GM19452 (cell line): ENCODE measurements around the gene RBMS1.
A peak's percentile ranks its signal among the peaks of the same experiment; 100 is the strongest.

Experiments used
- ATAC-seq: cut with Tn5 transposase; IDR thresholded peaks from one replicate; pipeline ENCODE4 v1.9.1; 2021; ENCODE audit not compliant: unreplicated experiment

Gene RBMS1

GRCh38 chr2:160310118-160310828 is 183.3 kb downstream of the RBMS1 start:
- no peak for ATAC-seq

DNA sequence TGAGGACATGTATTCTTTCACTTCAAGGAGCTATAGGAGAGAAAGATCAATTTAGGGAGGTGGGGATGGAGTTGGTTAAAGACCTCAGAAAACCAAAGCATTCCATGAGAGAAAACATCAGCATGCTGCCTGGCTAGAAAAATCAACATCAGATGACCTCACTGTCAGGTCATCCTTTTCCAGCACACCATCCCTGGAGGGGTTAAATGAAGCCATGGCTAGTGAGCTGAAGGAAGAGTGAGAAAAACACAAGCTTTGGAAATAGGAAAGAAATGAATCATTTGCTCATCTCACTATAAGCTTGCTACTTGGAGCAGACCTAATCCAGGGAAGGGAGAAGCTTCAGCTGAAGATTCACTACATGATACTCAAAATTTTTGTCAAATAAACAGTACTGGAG is 184.0 kb downstream of the RBMS1 start:
- ATAC-seq, result no peak

DNA sequence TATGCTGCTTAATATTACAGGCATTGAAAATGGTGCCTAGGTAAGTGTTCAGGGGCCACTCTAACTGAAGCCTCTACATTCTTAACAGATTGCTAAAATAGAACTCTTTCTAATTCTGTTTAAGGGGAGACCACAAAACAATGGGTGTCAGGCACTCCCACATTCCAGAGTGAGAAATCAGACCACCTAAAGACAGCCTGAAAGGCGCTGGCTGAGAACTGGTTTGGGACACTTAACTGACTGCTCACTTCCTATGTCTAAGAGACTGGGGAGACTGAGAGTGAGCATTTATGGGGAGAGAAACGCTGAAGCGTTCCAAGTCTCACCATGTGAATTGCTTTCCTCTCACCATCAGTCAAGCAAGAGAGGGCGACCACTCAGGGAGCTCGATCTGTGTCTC is 184.7 kb downstream of the RBMS1 start:
- ATAC-seq, result no peak

- no peak for ATAC-seq
These were observed 185.1 kb downstream of the RBMS1 start for GRCh38 chr2:160308476-160308875.

DNA sequence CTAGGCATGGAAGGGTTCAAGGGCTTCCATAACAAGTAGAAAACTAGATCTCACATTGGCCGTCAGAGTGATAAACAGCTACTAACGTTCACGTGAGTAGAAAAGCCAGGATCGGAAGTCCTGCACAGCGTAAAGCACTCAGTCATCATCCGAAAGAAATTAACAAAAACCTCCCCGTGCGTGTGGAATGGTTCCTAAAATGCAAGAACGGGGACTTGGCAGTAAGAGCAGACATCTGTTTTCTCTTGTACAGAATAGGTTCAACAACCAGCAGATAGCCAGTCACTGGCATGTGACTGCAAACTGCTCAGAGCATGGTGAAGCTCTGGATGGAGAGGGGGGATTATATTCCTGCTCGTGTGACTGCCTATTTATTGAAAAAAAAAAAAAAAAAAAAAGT is 186.6 kb downstream of the RBMS1 start:
- no peak for ATAC-seq

DNA sequence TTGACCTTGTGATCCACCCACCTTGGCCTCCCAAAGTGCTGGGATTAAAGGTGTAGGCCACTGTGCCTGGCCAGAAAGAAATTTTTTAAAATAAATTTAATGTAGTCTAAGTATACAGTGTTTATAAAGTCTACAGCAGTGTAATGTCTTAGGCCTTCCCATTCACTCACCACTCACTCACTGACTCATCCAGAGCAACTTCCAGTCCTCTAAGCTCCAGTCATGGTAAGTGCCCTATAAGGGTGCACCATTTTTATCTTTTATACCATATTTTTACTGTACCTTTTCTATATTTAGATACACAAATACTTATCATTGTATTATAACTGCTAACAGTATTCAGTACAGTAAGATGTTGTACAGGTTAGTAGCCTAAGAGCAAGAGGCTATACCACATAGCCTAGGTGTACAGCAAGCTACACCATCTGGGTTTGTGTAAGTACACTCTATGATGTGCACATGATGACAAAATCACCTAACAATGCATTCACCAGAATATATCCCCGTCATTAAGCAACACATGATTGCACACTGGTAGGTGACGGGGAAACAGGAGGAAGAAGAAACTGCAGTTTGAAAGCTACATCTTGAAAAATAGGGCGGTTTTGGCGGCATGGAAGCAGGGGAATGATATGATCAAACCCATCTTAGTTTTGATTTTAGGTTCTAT is 188.4 kb downstream of the RBMS1 start:
- no peak for ATAC-seq

- ATAC-seq, result no peak
These were observed 190.1 kb downstream of the RBMS1 start for GRCh38 chr2:160303527-160303926.

GRCh38 chr2:160303076-160303475 is 190.5 kb downstream of the RBMS1 start:
- no peak for ATAC-seq

- ATAC-seq, result no peak
These were observed 192.2 kb downstream of the RBMS1 start for GRCh38 chr2:160301420-160301819.

DNA sequence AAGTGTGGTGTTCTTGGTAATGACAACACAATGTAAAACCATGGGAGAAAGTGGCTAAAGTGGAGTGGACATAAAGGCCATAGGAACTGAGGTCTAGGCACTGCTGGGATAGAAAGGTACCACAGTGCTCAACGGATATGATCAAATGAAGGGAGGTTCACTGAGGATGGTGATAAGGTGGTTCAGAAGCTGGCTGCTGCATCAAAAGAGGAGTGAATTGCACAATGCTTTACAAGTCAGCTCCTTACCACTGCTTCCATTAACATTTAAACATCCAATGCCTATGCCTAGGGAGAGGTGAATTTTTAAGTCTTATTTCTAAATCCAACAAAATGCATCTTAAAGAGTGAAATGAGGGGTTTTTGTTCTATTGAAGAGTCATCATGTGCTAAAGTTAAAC is 193.4 kb downstream of the RBMS1 start:
- ATAC-seq, result no peak

- no peak for ATAC-seq
These were observed 194.1 kb downstream of the RBMS1 start for GRCh38 chr2:160299540-160299939.

DNA sequence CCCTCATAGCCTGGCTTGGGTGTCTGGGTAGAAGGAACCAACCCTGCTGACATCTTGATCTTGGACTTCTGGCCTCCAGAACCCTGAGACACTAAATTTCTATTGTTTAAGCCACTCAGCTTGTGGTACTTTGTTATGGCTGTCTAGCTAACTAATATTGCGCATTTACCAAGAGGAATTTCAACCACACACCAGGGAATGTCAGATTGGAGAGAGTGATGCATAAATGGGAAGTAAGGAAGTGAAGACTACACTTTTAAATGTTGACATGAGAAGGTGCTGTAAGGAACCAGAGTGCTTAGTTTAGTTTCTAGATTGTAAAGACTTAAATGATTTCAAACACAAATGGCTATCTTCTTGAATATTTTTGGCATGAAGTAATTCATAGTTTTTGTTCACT is 194.6 kb downstream of the RBMS1 start:
- ATAC-seq, result no peak

GRCh38 chr2:160295519-160296207 is 197.9 kb downstream of the RBMS1 start:
- no peak for ATAC-seq

- ATAC-seq, result no peak
These were observed 198.7 kb downstream of the RBMS1 start for GRCh38 chr2:160294889-160295288.

DNA sequence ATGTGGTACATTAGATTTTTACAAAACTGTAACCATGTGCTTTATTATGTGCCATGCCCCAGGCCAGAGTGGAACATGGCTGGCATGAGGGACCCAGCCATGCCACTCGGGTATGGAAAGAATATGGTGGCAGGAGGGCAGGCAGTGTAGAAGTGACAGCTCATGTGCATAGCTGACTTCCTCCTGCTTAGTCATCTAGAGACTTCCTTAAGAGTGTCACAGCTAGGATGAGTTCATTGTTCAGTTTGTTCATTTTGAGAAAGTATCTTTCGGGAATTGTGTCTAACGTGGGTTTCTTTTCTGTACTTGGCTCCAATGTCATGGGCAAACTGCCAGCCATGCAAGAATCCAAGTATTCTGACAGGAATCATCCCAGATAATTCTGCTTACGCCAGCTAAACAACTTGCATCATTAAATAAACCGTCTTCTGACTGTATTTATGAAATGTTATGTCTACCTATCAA is 199.2 kb downstream of the RBMS1 start:
- peak; percentile 78 for ATAC-seq

DNA sequence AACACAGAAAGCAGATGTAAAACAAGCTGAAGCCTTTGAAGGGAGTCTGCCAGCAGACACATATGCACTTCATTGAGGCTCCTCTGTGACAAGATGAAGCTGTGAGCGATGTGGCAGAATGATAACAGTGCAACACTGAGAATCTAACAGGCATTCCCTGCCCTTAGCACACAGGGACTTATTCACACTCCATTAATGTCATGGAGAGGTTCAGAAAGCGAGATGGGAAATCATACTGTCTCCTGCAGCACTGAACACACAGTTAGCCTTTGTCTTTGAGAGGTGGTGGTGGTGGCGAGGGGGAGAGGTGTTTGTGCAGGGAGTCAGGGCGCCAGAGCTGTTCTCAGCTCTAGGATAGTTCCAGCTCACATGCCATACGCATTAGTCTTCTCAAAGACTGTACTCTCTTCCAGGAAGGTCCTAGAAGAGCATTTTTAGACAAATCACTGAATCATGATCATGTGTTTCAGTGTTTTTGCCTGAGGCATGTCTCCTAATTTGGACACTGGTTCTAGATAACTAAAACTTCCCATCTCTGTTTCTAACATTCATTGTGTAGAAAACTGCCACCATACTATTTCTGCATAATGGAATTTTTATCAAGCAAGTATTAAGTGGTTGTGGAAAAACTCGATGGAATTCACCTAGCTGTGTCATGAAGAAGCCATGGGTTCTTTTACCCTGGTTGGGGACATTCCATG is 200.1 kb downstream of the RBMS1 start:
- ATAC-seq, result no peak

DNA sequence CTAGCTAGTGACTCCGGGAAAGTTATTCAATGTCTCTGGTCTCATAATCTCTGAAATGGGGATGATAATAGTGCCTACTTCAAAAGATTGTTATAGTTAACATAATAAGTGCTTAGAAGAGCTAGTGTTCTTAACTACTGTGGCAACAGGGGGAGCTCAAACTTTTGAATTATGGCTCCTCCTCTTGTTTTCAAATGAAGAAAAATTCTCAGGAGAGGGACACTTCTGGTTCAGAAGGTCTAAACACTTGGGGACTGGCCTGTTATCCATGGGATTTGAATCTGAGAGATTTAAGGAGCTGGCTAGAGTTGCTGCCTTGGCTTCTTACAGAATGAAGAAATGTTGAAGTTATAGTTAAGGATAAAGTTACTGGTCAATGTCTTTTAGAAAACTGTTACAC is 201.4 kb downstream of the RBMS1 start:
- ATAC-seq, result no peak

- ATAC-seq, result no peak
These were observed 202.2 kb downstream of the RBMS1 start for GRCh38 chr2:160291382-160291781.

DNA sequence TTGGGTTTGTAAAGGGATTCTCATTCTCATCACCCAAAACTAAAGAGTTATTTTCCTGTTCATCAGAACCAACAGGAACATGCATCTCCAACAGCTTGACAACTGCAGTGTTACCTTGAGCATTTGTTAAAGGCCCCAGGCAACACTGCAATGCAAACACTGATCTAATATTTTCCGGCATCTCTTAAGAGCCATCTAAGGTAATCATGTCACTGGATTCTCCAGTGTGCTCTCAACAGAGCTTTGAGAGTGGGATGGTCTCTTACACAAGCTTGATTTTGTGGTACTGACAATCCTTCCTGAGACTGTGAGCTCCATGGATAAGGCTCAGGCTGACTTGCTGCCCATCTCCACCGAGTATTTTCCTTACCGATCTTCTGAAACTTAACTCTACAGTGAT is 203.0 kb downstream of the RBMS1 start:
- ATAC-seq, result no peak

GRCh38 chr2:160289831-160290230 is 203.8 kb downstream of the RBMS1 start:
- no peak for ATAC-seq

- ATAC-seq, result no peak
These were observed 204.5 kb downstream of the RBMS1 start for GRCh38 chr2:160289126-160289525.
